Panc1 (cell line): ENCODE data around the gene UTS2R. TPM values are rescaled to one million over a fixed set of nuclear protein-coding genes. Genes with fewer than 3 reads are reported as not detected.

Source experiments
- ATAC-seq: fragments of 200-7000 bp; cut with Tn5 transposase; 2 replicates; pipeline ENCODE4 v1.9.1; 2020; ENCODE audit warnings: mild to moderate bottlenecking, moderate library complexity
- BruUV-seq: library from RNA; stranded (reverse); fragments of 400-500 nt; replicated peaks from 2 replicates; lab custom pipeline; 2021; lab: Mats Ljungman, UMichigan
- CTCF ChIA-PET: fragments of 300-600 bp; sonication (Branson Sonifier 250); formaldehyde crosslinking; loops from one replicate; lab custom pipeline; 2022; ENCODE audit warnings: antibody characterized with exemption; lab: Charles Lee
- POLR2A ChIA-PET: fragments of 300-600 bp; sonication (Branson Sonifier 250); formaldehyde crosslinking; loops from one replicate; lab custom pipeline; 2022; ENCODE audit warnings: antibody characterized with exemption; lab: Charles Lee
- DNase-seq: peaks from one replicate; pipeline ENCODE4 v3.0.0-alpha.2; 2010; ENCODE audit warnings: low read depth, low spot score
- H3K27ac ChIP-seq: 2 replicates; pipeline ENCODE4 v1.5.1; 2011; ENCODE audit warnings: mild to moderate bottlenecking, low read length, inconsistent platforms
- H3K27me3 ChIP-seq: fragments of 200-500 bp; sonication (Bioruptor generic); 2 replicates; pipeline ENCODE4 v1.6.0; 2014; ENCODE audit warnings: low read length, inconsistent platforms; ENCODE audit not compliant: control insufficient read depth, insufficient read depth
- H3K36me3 ChIP-seq: fragments of 200-500 bp; sonication (Bioruptor generic); 2 replicates; pipeline ENCODE4 v1.5.1; 2014; ENCODE audit warnings: inconsistent platforms, mild to moderate bottlenecking, low read length, moderate library complexity; ENCODE audit not compliant: control insufficient read depth, insufficient read depth
- H3K4me1 ChIP-seq: 2 replicates; pipeline ENCODE4 v1.5.1; 2011; ENCODE audit warnings: inconsistent platforms, mild to moderate bottlenecking, low read length, moderate library complexity; ENCODE audit not compliant: control insufficient read depth, insufficient read depth
- H3K4me3 ChIP-seq, 2 experiments: 2 replicates each; pipeline ENCODE4 v1.5.1; 2011 to 2012; ENCODE audit warnings: low read depth in 2 of 2, low read length in 2 of 2, mild to moderate bottlenecking in 2 of 2, inconsistent platforms in 1 of 2, moderate library complexity in 1 of 2
- H3K9me3 ChIP-seq: fragments of 200-500 bp; sonication (Bioruptor generic); 2 replicates; pipeline ENCODE4 v1.5.1; 2014; ENCODE audit warnings: low read depth, mild to moderate bottlenecking, inconsistent platforms, low read length, moderate library complexity; ENCODE audit not compliant: control insufficient read depth, insufficient read depth
- POLR2AphosphoS5 ChIP-seq: IDR thresholded peaks from 2 replicates; pipeline ENCODE4 v1.6.1; 2012; ENCODE audit warnings: mild to moderate bottlenecking, low read depth, low read length, moderate library complexity
- SIN3A ChIP-seq: IDR thresholded peaks from 2 replicates; pipeline ENCODE4 v1.6.1; 2012; ENCODE audit warnings: low read depth, mild to moderate bottlenecking, low read length, moderate library complexity, borderline replicate concordance; ENCODE audit not compliant: insufficient read depth
- TCF7L2 ChIP-seq: IDR thresholded peaks from 2 replicates; pipeline ENCODE4 v1.6.1; 2011; ENCODE audit warnings: mild to moderate bottlenecking, low read depth, low read length, inconsistent platforms
- in situ Hi-C: cut with HindIII; loops from 2 replicates; pipeline ENCODE4 v1.10.0; 2016; ENCODE audit warnings: low sequenced_read_pairs, low pct_unique_long_range_greater_than_20kb
- intact Hi-C: fragments of 100-400 bp; cut with micrococcal nuclease; formaldehyde crosslinking; loops from one replicate; pipeline ENCODE4 v1.10.0; 2022; ENCODE audit not compliant: unreplicated experiment
- total RNA-seq: library from RNA; stranded (reverse); gene quantifications from one replicate; pipeline ENCODE4 v1.2.1, GENCODE V29; 2021; ENCODE audit not compliant: unreplicated experiment
- TF ChIP-seq, protein P1 (sequence below), 2 experiments: IDR thresholded peaks; 2 replicates each; pipeline ENCODE4 v1.6.1; 2011 to 2012; ENCODE audit warnings: low read depth in 2 of 2, control low read depth in 1 of 2, low read length in 1 of 2, mild to moderate bottlenecking in 1 of 2, moderate library complexity in 1 of 2; ENCODE audit not compliant: insufficient read depth in 1 of 2
- TF ChIP-seq, protein P2 (sequence below): fragments of 450-650 bp; IDR thresholded peaks from 2 replicates; pipeline ENCODE4 v1.5.1; 2017; ENCODE audit warnings: mild to moderate bottlenecking

UTS2R gene
- total RNA-seq, 1 experiment from 2014 or later, result 0.39 TPM

DNA sequence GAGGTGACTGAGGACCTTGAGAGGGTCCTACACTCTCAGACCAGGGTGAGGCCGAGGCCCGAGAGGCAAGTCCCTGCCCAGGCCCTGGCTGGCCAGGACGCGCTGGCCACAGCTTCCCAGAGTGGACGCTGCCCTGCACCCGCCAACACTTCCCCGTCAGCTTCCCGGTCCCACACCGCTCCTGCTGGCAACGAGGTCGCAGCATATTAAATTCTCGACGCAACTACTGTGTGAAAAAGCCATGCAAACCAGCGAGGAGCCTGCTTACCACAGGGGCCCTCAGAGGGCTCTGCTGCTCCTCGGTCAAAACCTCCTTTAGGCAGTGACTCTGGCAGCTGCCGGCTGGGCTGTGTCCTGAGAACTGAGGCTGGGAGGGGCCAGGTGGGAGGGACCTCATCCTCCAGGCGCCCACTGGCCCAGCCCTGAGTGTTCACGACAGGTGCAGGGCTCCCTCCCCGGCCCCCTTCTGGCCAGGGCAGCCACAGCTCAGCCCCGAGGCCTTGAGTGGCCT is 14.7 kb upstream of the UTS2R start:
- no peak overlapping the region for H3K27ac ChIP-seq
- TF ChIP-seq SIN3A, result no peak
- TF ChIP-seq TCF7L2, result no peak
- TF ChIP-seq, protein P1, sequence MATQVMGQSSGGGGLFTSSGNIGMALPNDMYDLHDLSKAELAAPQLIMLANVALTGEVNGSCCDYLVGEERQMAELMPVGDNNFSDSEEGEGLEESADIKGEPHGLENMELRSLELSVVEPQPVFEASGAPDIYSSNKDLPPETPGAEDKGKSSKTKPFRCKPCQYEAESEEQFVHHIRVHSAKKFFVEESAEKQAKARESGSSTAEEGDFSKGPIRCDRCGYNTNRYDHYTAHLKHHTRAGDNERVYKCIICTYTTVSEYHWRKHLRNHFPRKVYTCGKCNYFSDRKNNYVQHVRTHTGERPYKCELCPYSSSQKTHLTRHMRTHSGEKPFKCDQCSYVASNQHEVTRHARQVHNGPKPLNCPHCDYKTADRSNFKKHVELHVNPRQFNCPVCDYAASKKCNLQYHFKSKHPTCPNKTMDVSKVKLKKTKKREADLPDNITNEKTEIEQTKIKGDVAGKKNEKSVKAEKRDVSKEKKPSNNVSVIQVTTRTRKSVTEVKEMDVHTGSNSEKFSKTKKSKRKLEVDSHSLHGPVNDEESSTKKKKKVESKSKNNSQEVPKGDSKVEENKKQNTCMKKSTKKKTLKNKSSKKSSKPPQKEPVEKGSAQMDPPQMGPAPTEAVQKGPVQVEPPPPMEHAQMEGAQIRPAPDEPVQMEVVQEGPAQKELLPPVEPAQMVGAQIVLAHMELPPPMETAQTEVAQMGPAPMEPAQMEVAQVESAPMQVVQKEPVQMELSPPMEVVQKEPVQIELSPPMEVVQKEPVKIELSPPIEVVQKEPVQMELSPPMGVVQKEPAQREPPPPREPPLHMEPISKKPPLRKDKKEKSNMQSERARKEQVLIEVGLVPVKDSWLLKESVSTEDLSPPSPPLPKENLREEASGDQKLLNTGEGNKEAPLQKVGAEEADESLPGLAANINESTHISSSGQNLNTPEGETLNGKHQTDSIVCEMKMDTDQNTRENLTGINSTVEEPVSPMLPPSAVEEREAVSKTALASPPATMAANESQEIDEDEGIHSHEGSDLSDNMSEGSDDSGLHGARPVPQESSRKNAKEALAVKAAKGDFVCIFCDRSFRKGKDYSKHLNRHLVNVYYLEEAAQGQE (IDR thresholded peaks at IDR 0.05; ENCODE audit: insufficient read depth in 1 of 2, low read depth in 2 of 2, low read length in 1 of 2), result no peak
- TF ChIP-seq, protein P2, sequence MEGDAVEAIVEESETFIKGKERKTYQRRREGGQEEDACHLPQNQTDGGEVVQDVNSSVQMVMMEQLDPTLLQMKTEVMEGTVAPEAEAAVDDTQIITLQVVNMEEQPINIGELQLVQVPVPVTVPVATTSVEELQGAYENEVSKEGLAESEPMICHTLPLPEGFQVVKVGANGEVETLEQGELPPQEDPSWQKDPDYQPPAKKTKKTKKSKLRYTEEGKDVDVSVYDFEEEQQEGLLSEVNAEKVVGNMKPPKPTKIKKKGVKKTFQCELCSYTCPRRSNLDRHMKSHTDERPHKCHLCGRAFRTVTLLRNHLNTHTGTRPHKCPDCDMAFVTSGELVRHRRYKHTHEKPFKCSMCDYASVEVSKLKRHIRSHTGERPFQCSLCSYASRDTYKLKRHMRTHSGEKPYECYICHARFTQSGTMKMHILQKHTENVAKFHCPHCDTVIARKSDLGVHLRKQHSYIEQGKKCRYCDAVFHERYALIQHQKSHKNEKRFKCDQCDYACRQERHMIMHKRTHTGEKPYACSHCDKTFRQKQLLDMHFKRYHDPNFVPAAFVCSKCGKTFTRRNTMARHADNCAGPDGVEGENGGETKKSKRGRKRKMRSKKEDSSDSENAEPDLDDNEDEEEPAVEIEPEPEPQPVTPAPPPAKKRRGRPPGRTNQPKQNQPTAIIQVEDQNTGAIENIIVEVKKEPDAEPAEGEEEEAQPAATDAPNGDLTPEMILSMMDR, result no peak
- no peak for TF ChIP-seq POLR2AphosphoS5
- ATAC-seq (peak; percentile 43; the same call in 1 of the 2 replicates), DNase-seq (no peak)
- peaks cover 22% of the 10 kb centered on the region for H3K4me1 ChIP-seq
- in situ Hi-C loops, result no loop called here
- no peak overlapping the region for H3K4me3 ChIP-seq
- ChIA-PET CTCF (no interaction called here), POLR2A (no interaction called here)
- no TSS peak for BruUV-seq
- H3K36me3 ChIP-seq, result no peaks in the 10 kb centered on the region
- no peaks in the 10 kb centered on the region for H3K9me3 ChIP-seq
- intact Hi-C loops, result no loop called here
- H3K27me3 ChIP-seq, result no peaks in the 10 kb centered on the region

GRCh38 chr17:82357394-82357793 is 14.2 kb upstream of the UTS2R start:
- POLR2A ChIA-PET, result no interaction called here
- peaks cover 22% of the 10 kb centered on the region for H3K4me1 ChIP-seq
- ATAC-seq, result no peak
- no peaks in the 10 kb centered on the region for H3K36me3 ChIP-seq
- in situ Hi-C loops, result no loop called here
- no peak overlapping the region for H3K4me3 ChIP-seq
- no peak for DNase-seq
- H3K9me3 ChIP-seq, result no peaks in the 10 kb centered on the region
- TF ChIP-seq SIN3A (no peak), TCF7L2 (no peak)
- CTCF ChIA-PET, result interaction anchor here (0.6 kb wide), 1 partner anchor 483 kb away, joined by 5 read pairs; no protein-coding TSS in a partner anchor
- H3K27ac ChIP-seq, result no peak overlapping the region
- no peaks in the 10 kb centered on the region for H3K27me3 ChIP-seq
- no TSS peak for BruUV-seq
- intact Hi-C loops, result no loop called here
